ENCODE measurements around the gene MYL6.

DNA sequence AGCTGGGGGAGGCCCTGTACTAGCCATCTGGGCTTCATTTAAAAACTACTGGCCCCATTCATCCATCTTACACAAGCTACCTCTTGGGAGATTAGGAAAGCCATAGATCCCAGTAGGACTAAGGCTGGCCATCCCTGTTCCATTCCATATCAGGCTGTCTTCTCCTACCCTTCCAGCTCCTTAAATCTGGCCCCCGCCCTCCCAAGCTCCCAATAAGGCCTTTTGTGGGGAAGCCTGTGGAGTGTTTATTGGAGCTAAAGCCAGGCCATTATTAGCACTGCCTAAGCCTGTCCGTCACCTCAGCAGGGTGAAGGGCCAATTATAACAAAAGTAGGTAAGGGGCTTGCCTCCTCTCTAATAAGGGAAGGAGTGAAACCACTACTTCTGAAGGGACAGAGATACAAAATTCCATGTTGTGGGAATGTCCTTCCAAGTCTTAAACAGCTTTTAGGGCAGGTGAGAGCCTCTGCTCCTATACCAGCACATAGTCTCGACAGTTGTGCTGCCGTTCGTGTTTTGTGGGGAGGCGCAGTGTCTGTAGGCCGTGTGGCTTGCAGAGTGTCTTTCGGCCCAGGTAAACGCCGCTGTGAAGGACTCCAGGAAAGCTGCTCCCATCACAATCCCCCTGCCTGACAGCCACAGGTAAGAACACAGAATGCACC, 3.7 kb downstream of the MYL6 start:
- TF ChIP-seq, protein P1, sequence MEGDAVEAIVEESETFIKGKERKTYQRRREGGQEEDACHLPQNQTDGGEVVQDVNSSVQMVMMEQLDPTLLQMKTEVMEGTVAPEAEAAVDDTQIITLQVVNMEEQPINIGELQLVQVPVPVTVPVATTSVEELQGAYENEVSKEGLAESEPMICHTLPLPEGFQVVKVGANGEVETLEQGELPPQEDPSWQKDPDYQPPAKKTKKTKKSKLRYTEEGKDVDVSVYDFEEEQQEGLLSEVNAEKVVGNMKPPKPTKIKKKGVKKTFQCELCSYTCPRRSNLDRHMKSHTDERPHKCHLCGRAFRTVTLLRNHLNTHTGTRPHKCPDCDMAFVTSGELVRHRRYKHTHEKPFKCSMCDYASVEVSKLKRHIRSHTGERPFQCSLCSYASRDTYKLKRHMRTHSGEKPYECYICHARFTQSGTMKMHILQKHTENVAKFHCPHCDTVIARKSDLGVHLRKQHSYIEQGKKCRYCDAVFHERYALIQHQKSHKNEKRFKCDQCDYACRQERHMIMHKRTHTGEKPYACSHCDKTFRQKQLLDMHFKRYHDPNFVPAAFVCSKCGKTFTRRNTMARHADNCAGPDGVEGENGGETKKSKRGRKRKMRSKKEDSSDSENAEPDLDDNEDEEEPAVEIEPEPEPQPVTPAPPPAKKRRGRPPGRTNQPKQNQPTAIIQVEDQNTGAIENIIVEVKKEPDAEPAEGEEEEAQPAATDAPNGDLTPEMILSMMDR (IDR thresholded peaks at IDR 0.05; ENCODE audit: extremely low read depth in 1 of 2, insufficient read depth in 1 of 2, low read depth in 1 of 2, low read length in 2 of 2): no peak
- TF ChIP-seq GATA2 (IDR thresholded peaks at IDR 0.05; ENCODE audit: insufficient read depth, insufficient read length, low read depth, low read length): no peak
- TF ChIP-seq JUN (IDR thresholded peaks at IDR 0.05; ENCODE audit: borderline replicate concordance, insufficient read depth, insufficient read length, low read depth): no peak
- TF ChIP-seq POLR2A (IDR thresholded peaks at IDR 0.05; ENCODE audit: low read depth, low read length): no peak
